GM19193 (cell line): Measurements from ENCODE around the gene ANKH.

Source experiments
- POLR2A ChIP-seq: IDR thresholded peaks from 4 replicates; pipeline ENCODE4 v1.6.1; 2011; ENCODE audit not compliant: insufficient read depth, insufficient read length; ENCODE audit errors: extremely low read depth

The ANKH gene

DNA sequence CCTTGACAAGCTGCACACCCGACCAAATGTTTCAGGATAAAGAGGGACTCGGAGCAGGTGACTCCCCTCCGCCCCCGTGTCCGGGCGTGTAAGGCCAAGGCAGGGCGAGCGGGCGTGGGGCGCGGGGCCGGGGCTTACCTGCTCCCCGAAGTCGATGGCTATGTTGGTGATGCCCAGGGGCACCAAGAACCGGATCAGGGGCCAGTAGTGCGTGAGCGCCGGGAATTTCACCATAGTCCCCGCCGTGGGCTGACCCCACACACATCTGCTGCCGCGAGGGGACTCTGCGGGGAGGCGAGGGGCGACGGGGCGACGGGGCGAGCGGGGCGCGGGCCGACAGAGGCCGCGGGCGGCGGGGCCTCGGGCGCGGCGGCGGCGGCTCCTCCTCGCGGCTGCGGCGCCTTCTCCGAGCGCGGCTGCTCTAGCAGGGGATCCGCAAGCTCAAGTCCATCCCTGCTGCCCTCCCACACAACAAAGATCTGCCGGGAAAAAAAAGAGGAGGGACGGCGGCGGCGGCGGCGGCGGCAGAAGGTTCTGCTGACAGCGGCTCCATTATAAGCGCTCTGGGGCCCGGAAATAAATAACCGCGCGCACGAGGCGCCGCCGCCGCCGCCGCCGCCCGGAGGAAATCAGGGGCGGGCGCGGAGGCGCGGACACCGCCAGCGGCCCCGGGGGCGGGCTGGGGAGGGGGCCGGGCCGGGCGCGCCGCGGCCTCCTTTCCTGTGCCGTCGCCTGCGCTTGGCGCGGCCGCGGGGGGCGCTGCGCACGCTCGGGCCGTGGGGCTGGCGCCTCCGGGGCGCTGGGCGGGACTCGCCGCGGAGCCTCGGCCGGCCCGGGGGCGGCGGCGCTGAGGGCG is at the start of gene ANKH:
Gene ANKH, minus strand, starts transcription at position 565 of the 856 bp plus-strand sequence. Its CDS starts 331 bp downstream, at position 234.
- TF ChIP-seq POLR2A, result no peak

DNA sequence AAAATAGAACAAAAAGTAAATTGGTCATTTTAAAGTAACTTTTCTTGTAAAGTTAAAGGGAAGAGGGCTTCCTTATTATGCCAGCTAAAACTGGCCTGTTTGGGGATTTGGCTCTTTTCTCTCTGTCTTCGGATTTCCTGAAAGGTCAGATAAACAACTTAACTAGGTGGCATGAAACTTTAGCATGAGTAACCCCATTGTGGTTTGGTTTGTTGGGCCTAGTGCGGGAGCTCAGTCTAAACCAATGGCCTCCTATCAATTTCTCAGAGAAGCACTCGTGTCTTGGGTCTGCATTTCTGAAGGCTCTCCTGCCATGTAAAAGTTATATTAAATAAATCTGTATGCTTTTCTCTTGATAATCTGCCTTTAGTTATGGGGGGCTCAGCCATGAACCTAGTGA is 48.5 kb upstream of the ANKH start:
- no peak for TF ChIP-seq POLR2A

DNA sequence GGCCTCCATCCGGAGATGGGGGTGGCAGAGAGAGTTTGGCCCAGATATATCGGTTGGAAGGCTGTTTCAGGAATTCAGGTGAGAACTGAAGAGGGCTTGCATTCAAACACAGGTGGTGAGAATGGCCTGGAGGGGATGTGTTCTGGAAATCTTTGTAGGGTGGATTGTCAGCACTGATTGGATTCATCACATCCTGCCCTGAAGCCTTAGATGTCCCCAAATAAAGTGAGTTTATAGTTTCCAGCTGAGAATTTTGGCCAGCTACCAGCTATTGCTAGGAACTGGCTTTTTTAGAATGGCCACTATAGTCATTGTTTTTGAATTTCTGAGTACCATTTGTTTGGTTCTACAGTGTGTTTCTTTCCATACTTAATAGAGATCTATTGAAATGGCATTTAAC is 46.1 kb upstream of the ANKH start:
- TF ChIP-seq POLR2A, result no peak

DNA sequence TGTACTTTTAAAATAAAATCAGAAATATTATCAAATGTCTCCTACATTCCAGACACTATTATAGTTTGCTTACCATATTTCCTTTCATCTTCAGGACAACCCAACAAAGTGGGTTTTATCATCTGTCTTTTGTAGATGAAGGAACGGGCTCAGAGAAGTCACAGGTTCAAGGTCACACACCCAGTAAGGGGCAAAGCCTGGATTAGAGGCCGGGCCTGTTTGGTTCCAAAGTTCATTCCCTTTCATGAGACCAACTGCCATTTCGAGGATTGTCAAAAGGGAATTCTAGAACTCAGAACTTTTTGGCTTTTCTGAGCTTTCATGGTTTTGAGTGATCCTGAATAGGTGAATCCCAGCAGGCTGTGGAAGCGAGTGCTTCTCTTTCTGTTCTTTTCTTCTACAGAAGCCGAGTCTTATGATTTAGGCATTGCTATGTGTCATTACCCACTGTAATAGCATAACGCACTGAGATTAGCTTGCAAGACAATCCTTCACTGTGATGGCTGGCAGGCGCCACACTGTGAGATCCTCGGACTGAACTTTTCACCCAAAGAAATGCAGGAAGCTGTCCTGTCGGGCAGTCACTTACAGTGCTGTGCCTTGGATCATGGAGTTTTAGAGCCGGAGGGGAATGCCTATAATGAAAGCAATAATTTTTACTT is 43.8 kb upstream of the ANKH start:
- TF ChIP-seq POLR2A, result no peak

DNA sequence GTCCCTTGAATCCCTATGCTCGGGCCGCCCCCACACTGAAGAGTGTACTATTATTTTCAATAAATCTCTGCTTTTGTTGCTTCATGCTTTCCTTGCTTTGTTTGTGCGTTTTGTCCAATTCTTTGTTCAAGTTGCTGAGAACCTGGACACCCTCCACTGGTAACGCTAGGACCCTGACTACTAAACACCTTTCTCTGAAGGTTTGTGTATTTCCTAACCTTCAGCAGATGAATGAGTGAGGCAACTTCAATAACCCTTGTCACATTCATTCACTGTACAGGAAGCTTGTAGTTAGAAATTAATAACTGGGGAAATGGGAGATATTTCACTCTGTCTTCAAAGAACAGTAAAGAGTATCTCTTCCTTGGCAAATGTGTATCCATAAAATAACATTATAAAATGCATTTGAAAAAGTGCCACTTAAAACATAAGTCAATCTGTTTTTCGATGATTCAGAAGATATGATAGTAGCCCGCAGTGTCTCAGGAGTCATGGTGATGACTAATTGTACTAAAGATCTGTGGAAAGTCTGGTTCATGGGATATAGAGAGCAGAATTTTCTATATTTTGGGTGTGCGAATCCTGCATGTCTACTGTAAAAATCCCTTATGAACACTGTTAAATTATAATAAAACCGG is 43.2 kb upstream of the ANKH start:
- no peak for TF ChIP-seq POLR2A

DNA sequence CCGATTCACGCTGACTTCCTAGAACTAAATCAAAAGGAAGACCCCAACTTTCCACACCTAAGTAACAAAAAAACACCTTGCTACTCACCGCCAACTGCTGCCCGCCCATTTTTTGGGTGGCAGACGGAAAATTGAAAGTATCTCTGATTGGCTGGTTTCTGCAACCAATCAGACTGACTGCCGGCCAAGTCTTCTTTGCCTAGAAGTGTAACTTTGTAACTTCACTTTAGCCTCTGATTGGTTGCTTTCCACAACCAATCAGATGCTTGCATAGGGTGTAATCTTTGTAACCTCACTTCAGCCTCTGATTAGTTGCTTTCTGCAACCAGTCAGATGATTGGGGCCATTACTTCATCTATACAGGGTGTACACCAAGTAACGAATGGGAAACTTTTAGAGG is 42.6 kb upstream of the ANKH start:
- no peak for TF ChIP-seq POLR2A

DNA sequence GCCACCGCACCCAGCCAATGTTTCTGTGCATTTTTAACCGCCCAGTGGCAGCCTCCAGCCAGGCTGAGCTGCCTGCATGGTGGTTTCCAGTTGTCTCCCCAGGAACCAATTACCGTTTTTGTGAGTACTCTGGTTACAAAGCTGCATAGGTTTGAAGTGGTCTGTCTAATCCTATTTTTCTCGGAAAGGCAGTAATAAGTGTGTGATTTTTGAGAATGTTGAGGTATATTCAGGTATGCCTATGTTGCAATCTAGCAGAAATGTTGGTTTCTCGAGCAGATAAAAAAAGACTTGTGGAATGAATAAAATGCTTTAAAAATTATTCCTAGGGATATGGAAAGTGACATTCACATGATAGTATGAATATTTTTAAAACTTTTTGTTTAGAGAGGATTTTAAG is 41.5 kb upstream of the ANKH start:
- no peak for TF ChIP-seq POLR2A

DNA sequence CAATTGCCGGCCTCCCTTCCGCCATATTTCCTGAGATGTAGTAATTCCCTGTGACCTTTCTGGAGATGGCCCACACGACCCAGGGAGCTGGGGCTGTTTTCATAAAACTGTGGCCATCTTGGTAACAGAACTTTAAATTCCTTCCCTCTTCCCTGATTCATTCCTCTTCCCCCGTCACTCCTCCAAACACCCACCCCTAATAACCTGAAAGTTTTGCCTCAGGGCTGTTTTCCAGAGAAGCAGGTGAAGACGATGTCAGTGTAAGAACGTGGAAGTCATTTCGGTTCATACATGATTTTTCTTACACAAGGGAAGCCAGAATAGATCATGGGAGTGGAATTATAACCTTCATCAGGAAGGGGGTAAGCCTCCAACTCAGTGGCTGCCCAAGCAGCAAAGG is 40.6 kb upstream of the ANKH start:
- no peak for TF ChIP-seq POLR2A

DNA sequence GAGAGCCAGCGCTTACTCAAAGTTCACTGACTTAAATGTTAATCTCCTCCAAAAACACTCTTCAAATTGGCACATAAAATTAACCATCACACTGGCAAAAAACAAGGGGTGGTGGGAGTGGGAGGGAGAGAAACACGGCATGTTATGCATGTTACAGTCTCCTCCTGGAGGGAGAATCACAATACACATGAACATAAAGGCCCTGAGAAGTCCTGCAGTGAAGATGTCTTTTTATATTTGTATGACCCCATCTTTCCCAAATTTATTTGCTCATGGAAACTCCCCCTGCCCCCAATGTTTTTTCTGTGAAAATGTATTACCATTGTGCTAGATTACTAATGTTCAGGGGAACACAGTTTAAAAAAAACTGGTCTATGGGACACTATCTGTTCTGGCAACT is 37.8 kb upstream of the ANKH start:
- no peak for TF ChIP-seq POLR2A

DNA sequence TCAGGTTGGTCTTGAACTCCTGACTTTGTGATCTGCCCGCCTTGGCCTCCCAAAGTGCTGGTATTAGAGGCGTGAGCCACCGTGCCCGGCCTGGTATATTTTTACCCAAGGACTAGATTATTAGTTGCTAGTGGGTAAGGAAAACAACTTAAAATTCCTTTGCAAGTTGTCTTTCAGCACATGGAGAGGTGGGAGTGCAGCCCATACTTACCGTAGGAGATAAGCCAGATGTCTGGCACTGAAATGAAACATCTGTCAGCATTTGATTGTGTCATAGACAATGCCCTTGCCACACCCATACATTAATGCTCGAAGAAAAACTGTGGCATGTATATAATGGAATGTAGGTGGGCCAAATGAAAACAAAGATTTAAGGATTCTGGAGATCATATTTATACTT is 36.6 kb upstream of the ANKH start:
- no peak for TF ChIP-seq POLR2A

DNA sequence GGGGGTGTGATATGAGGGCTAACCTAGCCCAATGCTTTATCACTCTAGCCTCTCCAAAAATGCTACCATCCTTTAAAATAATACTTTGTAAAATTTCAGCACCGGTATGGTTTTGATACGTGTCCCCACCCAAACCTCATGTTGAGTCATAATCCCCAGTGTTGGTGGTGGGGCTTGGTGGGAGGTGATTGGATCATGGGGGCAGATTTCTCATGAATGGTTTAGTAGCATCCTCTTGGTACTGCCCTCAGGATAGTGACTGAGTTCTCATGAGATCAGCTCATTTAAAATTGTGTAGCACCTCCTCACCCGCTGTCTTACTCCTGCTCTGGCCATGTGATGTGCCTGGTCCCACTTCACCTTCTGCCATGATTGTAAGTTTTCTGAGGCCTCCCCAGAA is 35.0 kb upstream of the ANKH start:
- TF ChIP-seq POLR2A, result no peak

DNA sequence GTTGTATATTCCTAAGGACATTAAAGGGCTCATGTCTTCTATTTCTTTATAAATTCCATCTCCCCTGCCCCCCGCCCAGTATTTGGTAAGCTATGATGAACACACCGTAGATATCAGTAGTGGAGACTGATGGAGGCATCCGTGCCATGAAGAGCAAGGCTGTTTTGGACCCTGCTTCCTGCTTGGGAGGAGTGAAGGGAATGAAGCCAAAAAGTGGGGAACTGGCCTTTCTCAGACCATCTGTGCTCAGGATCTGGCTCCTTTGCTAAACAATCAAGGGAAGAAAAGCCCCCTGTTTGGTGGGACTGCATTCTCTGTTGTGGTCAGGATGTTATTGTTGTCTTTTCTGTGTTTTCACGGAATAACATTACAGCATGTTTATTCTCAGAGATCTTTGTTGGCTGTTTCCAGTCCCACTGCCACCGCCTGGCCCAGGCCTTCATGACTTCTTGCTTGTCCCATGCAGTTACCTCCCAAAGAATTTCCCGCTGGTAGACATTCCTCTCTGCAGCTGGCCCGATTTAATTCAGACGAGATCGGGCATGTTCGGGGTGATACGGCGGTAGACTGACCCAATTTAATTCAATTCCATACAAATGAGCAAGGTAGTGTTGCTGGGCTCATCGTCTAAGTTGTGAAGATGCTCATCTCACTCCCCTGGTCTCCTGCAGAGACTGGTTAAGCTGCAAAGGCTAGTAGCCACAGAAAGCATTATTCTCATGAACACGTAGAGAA is 31.4 kb upstream of the ANKH start:
- TF ChIP-seq POLR2A, result no peak

DNA sequence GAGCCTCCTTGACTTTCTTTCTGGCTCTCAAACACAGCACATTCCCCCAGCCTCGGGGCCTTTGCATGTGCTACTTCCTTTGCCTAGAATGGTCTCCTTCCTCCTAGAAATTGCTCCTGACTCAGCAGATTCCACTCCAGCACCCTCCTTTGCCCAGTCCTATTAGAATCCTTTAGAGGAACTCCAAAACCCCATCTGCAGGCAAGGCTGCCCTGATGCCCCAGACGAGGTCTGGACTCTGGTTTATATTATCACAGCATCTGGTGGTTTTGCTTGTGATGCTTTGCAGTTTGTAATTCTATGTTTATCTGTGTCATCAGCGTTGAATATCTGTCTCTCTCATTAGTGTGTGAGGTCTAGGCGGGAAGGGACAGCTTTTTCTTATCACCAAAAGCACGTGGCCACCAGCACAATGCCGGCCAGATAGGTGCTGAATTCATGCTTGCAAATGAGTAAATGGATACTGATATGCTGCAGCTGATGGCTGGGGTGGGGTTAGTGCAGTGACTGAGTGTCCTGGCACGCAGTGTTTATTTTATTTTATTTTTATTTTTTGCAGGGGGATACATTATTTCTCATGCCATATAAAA is 30.0 kb upstream of the ANKH start:
- no peak for TF ChIP-seq POLR2A

DNA sequence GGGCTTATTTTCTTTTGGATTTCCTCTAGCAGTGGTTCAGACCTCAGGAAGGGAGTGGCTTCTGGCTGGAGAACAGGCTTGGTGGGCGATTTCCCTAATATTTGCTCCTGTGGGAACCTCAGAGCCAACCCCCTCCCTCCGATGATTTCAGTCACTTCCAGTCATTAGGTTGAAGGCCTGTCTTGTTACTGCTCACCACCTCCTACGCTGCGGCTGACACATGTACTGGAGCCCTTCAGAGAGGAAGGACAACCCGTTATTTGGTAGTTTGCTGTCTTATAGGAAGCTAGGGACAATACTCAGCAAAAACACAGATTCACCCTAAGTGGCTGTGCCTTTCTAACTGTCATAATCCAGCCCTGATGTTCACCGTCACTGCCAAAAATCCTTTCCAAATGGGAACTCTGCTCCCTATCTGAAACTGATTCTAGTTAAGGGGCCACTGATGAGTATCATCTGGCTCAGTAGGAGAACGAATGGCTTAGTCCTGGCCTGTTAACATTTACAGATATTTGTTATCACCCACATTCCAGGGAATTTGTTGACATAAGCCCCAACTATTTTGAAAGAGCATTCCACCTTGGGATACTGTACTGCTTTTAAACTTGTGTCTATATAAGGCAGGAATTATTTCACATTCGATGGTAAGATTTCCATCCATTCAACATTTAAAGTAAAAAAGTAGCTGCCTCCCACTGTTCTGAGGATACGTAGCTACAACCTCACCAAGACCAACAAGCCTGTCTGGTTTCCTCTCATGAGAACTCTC is 29.3 kb upstream of the ANKH start:
- TF ChIP-seq POLR2A, result no peak
